GM18526 (cell line): ENCODE data around the gene PLXNA4.

ENCODE experiments used
- POLR2A ChIP-seq: IDR thresholded peaks from 3 replicates; pipeline ENCODE4 v1.6.1; 2011; ENCODE audit not compliant: insufficient read length; ENCODE audit errors: extremely low read depth

PLXNA4 gene

GRCh38 chr7:132575982-132576720 lies at the start of gene PLXNA4:
Gene PLXNA4, minus strand, starts transcription at chr7:132576470. Its CDS starts 67,777 bp downstream, at chr7:132508693.
- TF ChIP-seq POLR2A: no peak

- no peak for TF ChIP-seq POLR2A
Observed at GRCh38 chr7:132625651-132626050, 49.4 kb upstream of the PLXNA4 start.

- TF ChIP-seq POLR2A: no peak
Observed at GRCh38 chr7:132622081-132622480, 45.8 kb upstream of the PLXNA4 start.

GRCh38 chr7:132619967-132620366 lies 43.7 kb upstream of the PLXNA4 start:
- no peak for TF ChIP-seq POLR2A

- no peak for TF ChIP-seq POLR2A
Observed at GRCh38 chr7:132618956-132619305, 42.7 kb upstream of the PLXNA4 start.

- TF ChIP-seq POLR2A: no peak
Observed at GRCh38 chr7:132618271-132618955, 42.1 kb upstream of the PLXNA4 start.

GRCh38 chr7:132614428-132615318 lies 38.4 kb upstream of the PLXNA4 start:
- no peak for TF ChIP-seq POLR2A

- TF ChIP-seq POLR2A: no peak
Observed at GRCh38 chr7:132613737-132614136, 37.5 kb upstream of the PLXNA4 start.

GRCh38 chr7:132610995-132611394 lies 34.7 kb upstream of the PLXNA4 start:
- TF ChIP-seq POLR2A: no peak

GRCh38 chr7:132609906-132610520 lies 33.7 kb upstream of the PLXNA4 start:
- no peak for TF ChIP-seq POLR2A

- no peak for TF ChIP-seq POLR2A
Observed at GRCh38 chr7:132609222-132609621, 33.0 kb upstream of the PLXNA4 start.

GRCh38 chr7:132608523-132608922 lies 32.3 kb upstream of the PLXNA4 start:
- TF ChIP-seq POLR2A: no peak

- no peak for TF ChIP-seq POLR2A
Observed at GRCh38 chr7:132607656-132608055, 31.4 kb upstream of the PLXNA4 start.

- TF ChIP-seq POLR2A: no peak
Observed at GRCh38 chr7:132604121-132604520, 27.9 kb upstream of the PLXNA4 start.

- no peak for TF ChIP-seq POLR2A
Observed at GRCh38 chr7:132603220-132603833, 27.1 kb upstream of the PLXNA4 start.
